Endothelial cell of hepatic sinusoid (primary cell): ENCODE results near the gene NWD2.
"Not testable (repeated sequence)": the region's sequence is repeated elsewhere in the genome, so short reads cannot be mapped to it uniquely, and the experiment has no call there.

Source experiments
- in situ Hi-C: cut with HindIII; loops from 2 replicates; pipeline ENCODE4 v1.10.0; 2017; ENCODE audit warnings: low sequenced_read_pairs

NWD2 gene

GRCh38 chr4:37487668-37488067 is 243.1 kb downstream of the NWD2 start:
- in situ Hi-C loops, result no loop called here

GRCh38 chr4:37489697-37490096 is 245.2 kb downstream of the NWD2 start:
- in situ Hi-C loops, result no loop called here

GRCh38 chr4:37490391-37491347 is 246.1 kb downstream of the NWD2 start:
- in situ Hi-C loops, result no loop called here

- in situ Hi-C loops, result not testable (repeated sequence)
Observed at GRCh38 chr4:37495353-37495752, 250.8 kb downstream of the NWD2 start.
